HG03196 (cell line): ENCODE data around the gene CSRP3.

Experiments used
- ATAC-seq: cut with Tn5 transposase; IDR thresholded peaks from one replicate; pipeline ENCODE4 v1.9.1; 2021; ENCODE audit not compliant: unreplicated experiment

The CSRP3 gene

GRCh38 chr11:19191530-19192169, 10.1 kb downstream of the CSRP3 start:
- ATAC-seq = no peak

GRCh38 chr11:19187833-19188258, 13.9 kb downstream of the CSRP3 start:
- no peak for ATAC-seq

- ATAC-seq = no peak
These were observed 14.5 kb downstream of the CSRP3 start for GRCh38 chr11:19187114-19187832.

- no peak for ATAC-seq
These were observed 16.2 kb downstream of the CSRP3 start for GRCh38 chr11:19185516-19186052.

- no peak for ATAC-seq
These were observed 16.7 kb downstream of the CSRP3 start for GRCh38 chr11:19185036-19185435.

- no peak for ATAC-seq
These were observed 18.1 kb downstream of the CSRP3 start for GRCh38 chr11:19183646-19184045.

- no peak for ATAC-seq
These were observed 20.1 kb downstream of the CSRP3 start for GRCh38 chr11:19181531-19182261.

GRCh38 chr11:19176629-19177186, 25.1 kb downstream of the CSRP3 start:
- no peak for ATAC-seq

GRCh38 chr11:19173964-19174638, 27.7 kb downstream of the CSRP3 start:
- no peak for ATAC-seq

GRCh38 chr11:19173004-19173689, 28.6 kb downstream of the CSRP3 start:
- ATAC-seq = no peak

- ATAC-seq = no peak
These were observed 33.7 kb downstream of the CSRP3 start for GRCh38 chr11:19168090-19168489.

GRCh38 chr11:19164881-19165280, 36.9 kb downstream of the CSRP3 start:
- ATAC-seq = no peak

- no peak for ATAC-seq
These were observed 37.4 kb downstream of the CSRP3 start for GRCh38 chr11:19164230-19164855.

- ATAC-seq = no peak
These were observed 38.2 kb downstream of the CSRP3 start for GRCh38 chr11:19163617-19164016.

- ATAC-seq = no peak
These were observed 38.8 kb downstream of the CSRP3 start for GRCh38 chr11:19162951-19163505.

- no peak for ATAC-seq
These were observed 40.1 kb downstream of the CSRP3 start for GRCh38 chr11:19161651-19162050.

GRCh38 chr11:19160847-19161246, 40.9 kb downstream of the CSRP3 start:
- ATAC-seq = no peak

GRCh38 chr11:19156892-19157291, 44.9 kb downstream of the CSRP3 start:
- no peak for ATAC-seq

GRCh38 chr11:19145319-19145718, 56.5 kb downstream of the CSRP3 start:
- ATAC-seq = no peak
